ENCODE data around the gene SYCE3.

The SYCE3 gene

GRCh38 chr22:50604256-50605001, 41.7 kb upstream of the SYCE3 start:
- DNase-seq (ENCODE audit: low read depth), result no peak
- no peak overlapping the region for H3K4me3 ChIP-seq (replicated peaks; ENCODE audit: low read depth, low read length)
- TF ChIP-seq CTCF (IDR thresholded peaks at IDR 0.05; ENCODE audit: low read length, missing control alignments), result no peak

- no peak for TF ChIP-seq CTCF (IDR thresholded peaks at IDR 0.05; ENCODE audit: low read length, missing control alignments)
- no peak for DNase-seq (ENCODE audit: low read depth)
- no peak overlapping the region for H3K4me3 ChIP-seq (replicated peaks; ENCODE audit: low read depth, low read length)
Observed at GRCh38 chr22:50603511-50604255, 41.0 kb upstream of the SYCE3 start.

GRCh38 chr22:50602338-50602700, 39.6 kb upstream of the SYCE3 start:
- TF ChIP-seq CTCF (IDR thresholded peaks at IDR 0.05; ENCODE audit: low read length, missing control alignments), result no peak
- no peak overlapping the region for H3K4me3 ChIP-seq (replicated peaks; ENCODE audit: low read depth, low read length)
- DNase-seq (ENCODE audit: low read depth), result no peak

- H3K4me3 ChIP-seq (replicated peaks; ENCODE audit: low read depth, low read length), result no peak overlapping the region
- DNase-seq (ENCODE audit: low read depth), result no peak
- TF ChIP-seq CTCF (IDR thresholded peaks at IDR 0.05; ENCODE audit: low read length, missing control alignments), result no peak
Observed at GRCh38 chr22:50601669-50602337, 39.1 kb upstream of the SYCE3 start.

GRCh38 chr22:50600967-50601668, 38.4 kb upstream of the SYCE3 start:
- H3K4me3 ChIP-seq (replicated peaks; ENCODE audit: low read depth, low read length), result no peak overlapping the region
- no peak for TF ChIP-seq CTCF (IDR thresholded peaks at IDR 0.05; ENCODE audit: low read length, missing control alignments)
- no peak for DNase-seq (ENCODE audit: low read depth)

- H3K4me3 ChIP-seq (replicated peaks; ENCODE audit: low read depth, low read length), result peak within 1 kb of the TSS; percentile 19
- TF ChIP-seq CTCF (IDR thresholded peaks at IDR 0.05; ENCODE audit: low read length, missing control alignments), result no peak
- DNase-seq (ENCODE audit: low read depth), result no peak
Observed at GRCh38 chr22:50600538-50600937, 37.8 kb upstream of the SYCE3 start, which contains the start of gene MAPK8IP2. TSS of gene MAPK8IP2 (plus strand) at chr22:50600793. CDS start at chr22:50600819, 26 bp downstream.

Data from fibroblast of pulmonary artery (primary cell).